ENCODE data around the gene MRPL51.
"Not testable (repeated sequence)": the region's sequence is repeated elsewhere in the genome, so short reads cannot be mapped to it uniquely, and the experiment has no call there.

MRPL51 gene

DNA sequence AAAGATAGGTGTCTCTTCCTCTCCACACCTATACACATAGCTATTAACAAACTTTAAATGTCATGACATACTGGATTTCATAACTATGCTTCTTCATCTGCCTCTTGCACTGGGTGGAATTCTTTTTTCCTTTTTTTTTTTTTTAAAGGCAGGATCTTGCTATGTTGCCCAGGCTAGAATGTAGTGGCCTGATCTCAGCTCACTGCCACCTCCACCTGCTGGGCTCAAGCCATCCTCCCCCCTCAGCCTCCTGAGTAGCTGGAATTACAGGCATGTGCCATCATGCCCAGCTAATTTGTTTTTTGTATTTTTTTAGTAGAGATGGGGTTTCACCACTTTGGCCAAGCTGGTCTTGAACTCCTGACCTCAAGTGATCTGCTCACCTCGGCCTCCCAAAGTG lies 4.8 kb downstream of the MRPL51 start:
- DNase-seq (ENCODE audit: low spot score): no peak

DNA sequence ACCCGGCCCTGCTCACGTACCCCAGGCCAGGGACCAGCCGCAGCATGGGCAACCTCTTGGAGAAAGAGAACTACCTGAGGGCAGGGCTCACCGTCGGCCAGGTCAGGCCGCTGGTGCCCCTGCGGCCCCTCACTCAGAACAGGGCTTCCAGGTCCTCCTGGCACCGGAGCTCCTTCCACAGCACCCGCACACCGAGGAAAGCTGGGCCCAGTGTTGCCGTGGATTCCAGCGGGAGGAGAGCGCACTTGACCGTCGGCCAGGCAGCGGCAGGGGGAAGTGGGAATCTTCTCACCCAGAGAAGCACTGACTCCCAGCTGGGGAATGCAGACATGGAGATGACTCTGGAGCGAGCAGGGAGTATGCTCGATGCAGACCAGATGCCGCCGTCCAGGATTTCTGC lies 14.6 kb downstream of the MRPL51 start:
- no peak for DNase-seq (ENCODE audit: low spot score)

DNA sequence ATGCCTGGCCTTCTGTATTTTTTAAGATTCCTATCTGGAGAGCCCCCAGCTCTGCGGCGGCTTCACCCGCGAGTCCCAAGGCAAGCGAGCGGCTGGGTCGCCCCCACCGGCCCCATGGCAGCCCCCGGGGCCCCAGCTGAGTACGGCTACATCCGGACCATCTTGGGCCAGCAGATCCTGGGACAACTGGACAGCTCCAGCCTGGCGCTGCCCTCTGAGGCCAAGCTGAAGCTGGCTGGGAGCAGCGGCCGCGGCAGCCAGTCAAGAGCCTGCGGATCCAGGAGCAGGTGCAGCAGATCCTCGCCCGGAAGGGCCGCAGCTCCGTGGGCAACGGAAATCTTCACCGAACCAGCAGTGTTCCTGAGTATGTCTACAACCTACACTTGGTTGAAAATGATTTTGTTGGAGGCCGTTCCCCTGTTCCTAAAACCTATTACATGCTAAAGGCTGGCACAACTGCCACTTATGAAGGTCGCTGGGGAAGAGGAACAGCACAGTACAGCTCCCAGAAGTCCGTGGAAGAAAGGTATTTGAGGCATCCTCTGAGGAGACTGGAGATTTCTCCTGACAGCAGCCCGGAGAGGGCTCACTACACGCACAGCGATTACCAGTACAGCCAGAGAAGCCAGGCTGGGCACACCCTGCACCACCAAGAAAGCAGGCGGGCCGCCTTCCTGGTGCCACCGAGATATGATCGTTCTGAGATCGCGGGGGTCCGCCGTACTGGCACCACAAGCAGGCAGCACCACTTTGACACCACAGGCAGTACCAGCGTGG lies 15.3 kb downstream of the MRPL51 start:
- DNase-seq (ENCODE audit: low spot score): not testable (repeated sequence)

DNA sequence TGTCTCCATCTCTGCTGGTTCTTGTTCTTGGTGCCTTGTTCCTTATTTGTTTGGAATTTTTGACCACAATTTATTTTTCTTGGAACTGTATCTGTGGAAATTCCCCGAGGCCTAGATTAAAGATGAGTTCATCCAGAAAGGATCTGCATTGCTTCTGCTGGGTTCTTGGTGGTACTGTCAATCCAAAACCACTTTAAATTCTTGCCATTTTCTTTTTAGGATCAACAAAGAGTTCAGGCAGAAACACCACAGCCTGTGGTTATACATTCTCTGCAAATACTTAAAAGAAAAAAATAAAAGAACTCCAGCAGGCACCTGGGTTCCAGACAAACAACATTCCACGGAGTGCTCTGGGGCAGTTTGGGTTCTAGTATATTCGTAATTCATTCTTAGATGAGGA lies 16.6 kb downstream of the MRPL51 start:
- DNase-seq (ENCODE audit: low spot score): no peak

DNA sequence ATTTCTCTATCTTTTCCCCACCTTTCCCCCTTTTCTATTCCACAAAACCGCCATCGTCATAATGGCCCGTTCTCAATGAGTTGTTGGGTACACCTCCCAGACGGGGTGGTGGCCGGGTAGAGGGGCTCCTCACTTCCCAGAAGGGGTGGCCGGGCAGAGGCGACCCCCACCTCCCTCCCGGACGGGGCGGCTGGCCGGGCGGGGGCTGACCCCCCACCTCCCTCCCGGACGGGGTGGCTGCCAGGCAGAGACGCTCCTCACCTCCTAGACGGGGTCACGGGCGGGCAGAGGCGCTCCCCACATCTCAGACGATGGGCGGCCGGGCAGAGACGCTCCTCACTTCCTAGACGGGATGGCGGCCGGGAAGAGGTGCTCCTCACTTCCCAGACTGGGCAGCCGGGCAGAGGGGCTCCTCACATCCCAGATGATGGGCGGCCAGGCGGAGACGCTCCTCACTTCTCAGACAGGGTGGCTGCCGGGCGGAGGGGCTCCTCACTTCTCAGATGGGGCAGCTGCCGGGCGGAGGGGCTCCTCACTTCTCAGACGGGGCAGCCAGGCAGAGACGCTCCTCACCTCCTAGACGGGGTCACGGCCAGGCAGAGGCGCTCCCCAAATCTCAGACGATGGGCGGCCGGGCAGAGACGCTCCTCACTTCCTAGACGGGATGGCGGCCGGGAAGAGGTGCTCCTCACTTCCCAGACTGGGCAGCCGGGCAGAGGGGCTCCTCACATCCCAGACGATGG lies 17.7 kb downstream of the MRPL51 start:
- DNase-seq (ENCODE audit: low spot score): not testable (repeated sequence)

DNA sequence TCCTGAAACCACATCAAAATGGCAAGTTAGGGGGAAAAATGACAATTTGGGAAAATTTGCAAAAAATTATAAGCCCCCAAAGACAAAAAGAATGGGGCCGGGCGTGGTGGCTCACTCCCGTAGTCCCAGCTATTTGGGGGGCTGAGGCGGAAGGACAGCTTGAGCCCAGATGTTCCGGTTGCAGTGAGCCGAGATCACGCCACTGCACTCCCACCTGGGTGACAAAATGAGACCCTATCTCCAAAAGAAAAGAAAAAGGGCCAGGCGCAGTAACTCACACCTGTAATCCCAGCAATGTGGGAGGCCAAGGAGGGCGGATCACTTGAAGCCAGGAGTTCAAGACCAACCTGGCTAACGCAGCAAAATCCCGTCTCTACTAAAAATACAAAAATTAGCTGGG lies 20.6 kb downstream of the MRPL51 start:
- no peak for DNase-seq (ENCODE audit: low spot score)

DNA sequence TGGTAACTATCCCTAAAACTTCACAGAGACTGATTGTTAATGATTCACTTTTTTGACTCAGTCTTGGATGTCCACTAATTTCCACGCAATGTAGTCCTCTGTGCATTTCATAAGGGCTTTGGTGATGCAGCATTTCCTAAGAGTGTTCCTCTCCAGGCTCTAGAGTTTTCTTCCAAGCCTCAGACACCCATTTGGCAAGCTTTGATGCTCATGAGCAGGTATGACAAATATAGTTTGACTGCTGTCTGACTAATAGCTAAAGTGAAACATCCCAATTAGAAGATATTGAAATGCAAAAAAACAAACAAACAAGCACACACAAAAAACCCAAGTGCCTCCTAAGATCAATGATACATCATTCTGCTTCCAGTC lies 21.1 kb downstream of the MRPL51 start:
- DNase-seq (ENCODE audit: low spot score): no peak

DNA sequence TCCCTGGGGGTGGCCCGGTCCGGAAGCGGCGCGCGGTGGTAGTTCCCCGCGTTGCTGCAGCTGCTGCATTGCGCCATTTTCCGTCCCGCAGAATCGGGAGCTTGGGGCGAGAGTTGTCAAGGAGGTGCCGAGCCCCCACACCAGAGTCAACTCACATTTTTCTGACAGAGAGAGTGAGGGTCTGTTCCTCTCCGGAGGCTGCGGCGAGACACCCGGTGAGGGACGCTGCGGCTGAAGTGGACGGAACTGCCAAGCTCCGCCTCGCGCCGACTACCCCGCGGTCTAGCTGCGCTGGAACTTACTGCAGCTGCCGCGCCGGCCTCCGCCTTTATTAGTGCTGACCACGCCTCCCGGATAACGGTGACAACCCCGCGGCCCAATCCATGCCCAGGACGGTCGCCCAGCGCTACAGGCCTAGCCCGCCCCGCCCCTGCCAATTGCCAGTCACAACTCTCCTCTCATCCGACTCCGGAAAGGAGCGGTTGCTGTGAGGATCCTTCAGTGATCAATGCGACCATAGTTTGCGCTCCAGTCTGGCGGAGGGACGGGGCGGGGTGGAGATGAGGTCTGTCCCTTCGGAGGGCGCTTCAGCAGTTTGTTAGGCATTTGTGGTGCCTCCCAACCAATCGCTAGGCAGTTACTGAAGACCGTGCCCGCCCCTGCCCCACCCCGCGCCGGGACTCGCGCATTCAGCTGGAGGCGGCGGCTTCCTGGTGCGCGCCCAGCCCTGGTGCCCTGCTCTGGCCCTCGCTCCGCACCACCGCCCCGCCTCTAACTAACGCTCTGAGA lies 22.5 kb downstream of the MRPL51 start, which contains the start of gene VAMP1:
VAMP1 (minus strand) TSS at position 303 of the 789 bp plus-strand sequence; CDS start at position 157, 146 bp downstream.
- peak; percentile 99 for DNase-seq (ENCODE audit: low spot score)

DNA sequence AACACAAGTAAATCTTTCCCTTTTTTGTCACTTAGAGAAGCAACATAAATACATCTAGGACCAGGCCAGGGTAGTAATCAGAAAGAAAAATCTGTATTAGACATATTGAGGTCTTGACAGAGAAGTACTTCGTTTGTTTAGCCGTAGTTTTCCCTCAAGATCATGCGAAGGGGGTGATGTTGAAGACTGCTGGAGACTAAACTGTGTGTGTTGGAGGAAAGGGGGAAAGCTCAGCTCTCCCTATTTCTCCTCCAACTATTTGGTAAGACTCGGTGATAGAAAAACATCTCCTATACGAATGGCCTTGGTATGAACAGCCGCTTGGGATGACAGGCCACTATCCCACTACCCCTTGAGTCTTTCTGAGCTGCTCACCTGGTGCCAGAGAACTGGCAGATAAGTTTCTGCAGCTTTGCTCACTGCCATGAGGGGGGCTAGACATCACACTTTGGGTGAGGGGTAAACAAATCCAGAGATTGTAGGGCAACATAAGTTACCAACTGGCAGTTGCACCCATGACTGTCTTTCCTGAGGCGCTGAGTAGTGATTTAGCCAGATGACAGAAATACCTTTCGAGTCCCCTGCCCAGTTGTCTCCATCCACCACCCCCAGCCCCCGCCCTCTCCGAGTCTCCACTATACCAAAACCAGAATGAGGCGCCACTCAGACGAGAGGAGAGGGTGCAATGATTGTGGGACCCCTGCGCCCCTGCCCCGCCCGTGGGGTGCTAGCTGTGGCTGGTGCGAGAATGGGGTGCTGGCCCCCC lies 23.3 kb downstream of the MRPL51 start:
- peak; percentile 20 for DNase-seq (ENCODE audit: low spot score)

DNA sequence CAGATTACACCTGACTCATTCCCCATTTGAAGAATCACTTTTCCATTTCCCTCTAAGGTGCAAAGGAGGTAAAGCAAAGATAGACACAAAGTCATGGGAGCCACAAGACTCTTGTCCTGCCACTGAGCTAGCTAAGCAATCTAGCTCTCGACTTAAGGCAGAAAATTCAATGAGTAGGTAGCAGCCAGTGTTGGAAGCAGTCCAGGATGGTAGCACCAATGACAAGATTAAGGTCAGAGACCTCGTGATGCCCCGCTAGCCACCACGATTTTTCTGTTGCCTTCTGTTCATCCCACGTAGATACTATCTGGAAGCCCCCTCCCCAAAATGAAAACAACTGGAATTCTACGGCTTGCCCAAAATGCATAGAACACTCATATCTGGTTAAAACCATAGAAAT lies 24.0 kb downstream of the MRPL51 start:
- DNase-seq (ENCODE audit: low spot score): no peak

DNA sequence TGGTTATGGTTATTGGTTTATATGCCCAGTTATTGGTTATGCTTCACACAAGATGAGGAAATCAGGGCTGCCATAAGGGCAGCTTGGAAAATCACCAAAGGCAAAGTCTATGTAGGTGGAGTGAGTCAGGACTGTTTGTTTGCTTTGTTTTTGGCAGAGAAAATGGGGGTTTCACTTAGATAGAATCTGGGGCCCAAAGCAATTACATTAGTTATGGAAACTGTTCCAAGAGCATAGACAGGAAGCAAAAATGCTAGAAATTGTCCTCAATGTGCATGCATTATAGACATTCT lies 24.8 kb downstream of the MRPL51 start:
- DNase-seq (ENCODE audit: low spot score): no peak

DNA sequence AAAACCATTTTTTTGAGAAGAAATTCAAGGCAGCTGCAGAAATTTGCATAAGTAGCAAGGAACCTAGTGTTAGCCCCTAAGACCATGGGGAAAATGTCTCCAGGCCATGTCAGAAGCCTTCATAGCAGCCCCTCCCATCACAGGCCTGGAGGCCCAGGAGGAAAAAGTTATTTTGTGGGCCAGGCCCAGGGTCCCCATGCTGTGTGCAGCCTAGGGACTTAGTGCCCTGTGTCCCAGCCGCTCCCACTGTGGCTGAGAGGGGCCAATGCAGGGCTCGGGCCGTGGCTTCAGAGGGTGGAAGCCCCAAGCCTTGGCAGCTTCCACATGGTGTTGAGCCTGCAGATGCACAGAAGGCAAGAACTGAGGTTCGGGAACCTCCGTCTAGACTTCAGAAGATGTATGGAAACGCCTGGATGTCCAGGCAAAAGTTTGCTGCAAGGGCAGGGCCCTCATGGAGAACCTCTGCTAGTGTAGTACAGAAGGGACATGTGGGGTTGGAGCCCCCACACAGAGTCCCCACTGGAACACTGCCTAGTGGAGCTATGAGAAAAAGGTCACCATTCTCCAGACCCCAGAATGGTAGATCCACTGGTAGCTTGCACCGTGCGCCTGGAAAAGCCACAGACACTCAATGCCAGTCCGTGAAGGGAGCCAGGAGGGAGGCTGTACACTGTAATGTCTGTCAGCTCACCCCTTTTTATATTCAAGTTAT lies 25.3 kb downstream of the MRPL51 start:
- DNase-seq (ENCODE audit: low spot score): not testable (repeated sequence)

DNA sequence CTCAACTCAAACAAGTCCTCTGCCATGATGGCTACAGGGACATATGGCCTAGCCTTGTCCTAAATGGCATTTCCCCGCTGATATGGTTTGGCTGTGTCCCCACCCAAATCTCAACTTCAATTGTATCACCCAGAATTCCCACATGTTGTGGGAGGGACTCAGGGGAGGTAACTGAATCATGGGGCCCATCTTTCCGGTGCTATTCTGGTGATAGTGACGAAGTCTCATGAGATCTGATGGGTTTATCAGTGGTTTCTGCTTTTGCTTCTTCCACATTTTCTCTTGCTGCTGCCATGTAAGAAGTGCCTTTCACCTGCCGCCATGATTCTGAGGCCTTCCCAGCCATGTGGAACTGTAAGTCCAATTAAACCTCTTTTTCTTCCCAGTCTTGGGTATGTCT lies 26.3 kb downstream of the MRPL51 start:
- not testable (repeated sequence) for DNase-seq (ENCODE audit: low spot score)

DNA sequence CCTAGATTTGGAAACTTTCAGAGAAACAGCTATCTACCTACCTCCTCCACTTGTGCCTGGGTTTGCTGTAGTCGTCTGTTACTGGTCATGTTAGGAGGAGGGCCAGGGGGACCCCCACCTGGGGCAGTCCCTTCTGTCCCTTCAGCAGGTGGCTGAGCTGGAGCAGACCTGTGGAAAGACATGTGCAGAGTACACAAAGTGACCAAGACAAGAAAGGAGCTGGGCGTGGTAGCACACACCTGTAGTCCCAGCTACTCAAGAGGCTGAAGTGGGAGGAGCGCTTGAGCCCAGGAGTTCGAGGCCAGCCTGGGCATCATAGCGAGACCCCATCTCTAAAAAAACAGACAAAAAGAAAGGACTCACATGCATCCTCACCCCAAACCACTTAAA lies 26.9 kb downstream of the MRPL51 start:
- DNase-seq (ENCODE audit: low spot score): no peak

DNA sequence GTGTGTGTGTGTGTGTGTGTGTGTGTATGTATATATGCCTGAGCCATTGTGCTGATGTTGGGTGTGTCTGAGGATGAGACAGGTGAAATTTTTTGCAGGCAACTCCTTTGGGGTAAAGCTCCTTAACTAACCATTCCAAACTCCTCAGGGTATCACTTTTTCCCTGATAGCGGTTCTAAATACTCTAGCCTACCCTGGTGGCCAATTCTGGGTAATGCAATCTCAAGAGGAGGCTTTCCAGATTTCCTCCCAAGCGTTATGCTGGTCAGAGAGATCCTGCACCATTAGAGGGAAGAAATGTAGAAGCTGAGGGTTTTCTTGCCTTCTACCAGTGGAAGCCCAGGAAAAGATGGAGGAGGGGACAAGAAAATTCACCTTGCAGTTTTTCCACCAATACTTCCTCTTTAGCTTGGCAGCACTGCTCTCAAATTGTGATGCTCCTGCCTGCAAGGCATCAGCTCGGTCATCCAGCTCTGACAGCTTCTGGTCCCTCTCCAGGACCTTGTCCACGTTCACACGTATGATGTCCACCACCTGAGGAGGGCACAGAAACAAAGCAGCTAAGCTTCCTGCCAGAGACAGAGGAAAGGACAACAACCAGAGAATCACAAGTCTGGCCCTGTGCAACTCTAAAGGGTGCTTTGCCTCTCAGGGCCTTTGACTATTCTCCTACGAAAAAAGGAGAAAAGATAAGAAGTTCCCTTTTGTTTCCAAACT lies 27.4 kb downstream of the MRPL51 start:
- DNase-seq (ENCODE audit: low spot score): peak; percentile 71

DNA sequence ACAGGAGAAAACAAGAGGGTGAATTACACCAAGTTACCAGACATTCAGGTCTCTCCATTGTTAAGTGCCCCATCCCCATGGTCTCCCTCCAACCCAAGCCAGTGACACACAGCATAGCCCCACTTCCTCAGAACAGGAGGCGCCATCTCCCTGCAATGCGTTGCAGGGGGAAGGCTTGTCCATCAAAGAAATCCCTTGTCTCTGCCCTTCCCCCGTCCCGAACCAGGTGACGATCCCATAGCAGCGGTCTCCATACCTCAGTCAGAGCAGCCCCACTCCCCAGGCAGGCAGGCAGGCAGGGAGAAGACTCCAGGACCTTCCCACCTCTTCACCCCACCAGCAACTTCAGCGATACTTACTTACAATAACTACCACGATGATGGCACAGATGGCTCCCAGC lies 28.5 kb downstream of the MRPL51 start:
- no peak for DNase-seq (ENCODE audit: low spot score)

DNA sequence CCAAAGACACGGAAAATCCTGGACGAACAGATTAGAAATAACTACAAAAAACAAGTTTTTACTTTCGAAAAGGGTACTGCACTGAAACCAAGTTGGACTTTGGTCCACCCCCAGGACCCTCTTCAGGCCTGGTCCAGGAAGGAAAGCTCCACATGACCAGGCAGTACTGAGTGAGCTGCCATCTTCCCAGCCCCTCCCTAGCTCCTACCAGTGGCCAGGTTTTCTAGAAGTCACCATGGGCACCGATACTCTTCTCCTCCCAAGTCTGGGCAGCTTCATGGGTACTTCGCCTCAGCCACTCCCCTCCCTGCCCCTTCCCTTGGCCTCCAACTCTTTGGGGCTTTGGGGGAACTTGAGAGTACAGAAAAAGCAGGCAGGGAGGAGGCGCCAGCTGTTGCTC lies 29.2 kb downstream of the MRPL51 start:
- DNase-seq (ENCODE audit: low spot score): no peak

DNA sequence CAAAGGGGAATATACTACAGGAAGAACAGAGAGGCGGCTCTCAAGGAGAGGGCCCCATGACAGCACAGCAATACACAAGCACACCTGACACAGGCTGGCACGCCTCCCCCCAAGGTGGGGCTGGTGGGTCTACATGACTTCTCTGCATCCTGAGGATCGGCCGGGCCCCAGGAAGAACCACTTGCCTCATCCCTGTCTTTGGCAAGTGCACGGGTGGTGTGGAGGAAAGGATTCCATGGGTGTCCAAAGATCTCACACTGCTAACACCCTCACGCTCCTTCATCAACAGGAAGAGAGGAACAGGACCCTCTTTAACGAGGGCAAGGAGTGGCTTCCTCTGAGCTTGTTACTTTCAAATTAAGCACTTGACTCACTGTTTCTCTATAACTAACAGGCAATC lies 29.8 kb downstream of the MRPL51 start:
- no peak for DNase-seq (ENCODE audit: low spot score)

DNA sequence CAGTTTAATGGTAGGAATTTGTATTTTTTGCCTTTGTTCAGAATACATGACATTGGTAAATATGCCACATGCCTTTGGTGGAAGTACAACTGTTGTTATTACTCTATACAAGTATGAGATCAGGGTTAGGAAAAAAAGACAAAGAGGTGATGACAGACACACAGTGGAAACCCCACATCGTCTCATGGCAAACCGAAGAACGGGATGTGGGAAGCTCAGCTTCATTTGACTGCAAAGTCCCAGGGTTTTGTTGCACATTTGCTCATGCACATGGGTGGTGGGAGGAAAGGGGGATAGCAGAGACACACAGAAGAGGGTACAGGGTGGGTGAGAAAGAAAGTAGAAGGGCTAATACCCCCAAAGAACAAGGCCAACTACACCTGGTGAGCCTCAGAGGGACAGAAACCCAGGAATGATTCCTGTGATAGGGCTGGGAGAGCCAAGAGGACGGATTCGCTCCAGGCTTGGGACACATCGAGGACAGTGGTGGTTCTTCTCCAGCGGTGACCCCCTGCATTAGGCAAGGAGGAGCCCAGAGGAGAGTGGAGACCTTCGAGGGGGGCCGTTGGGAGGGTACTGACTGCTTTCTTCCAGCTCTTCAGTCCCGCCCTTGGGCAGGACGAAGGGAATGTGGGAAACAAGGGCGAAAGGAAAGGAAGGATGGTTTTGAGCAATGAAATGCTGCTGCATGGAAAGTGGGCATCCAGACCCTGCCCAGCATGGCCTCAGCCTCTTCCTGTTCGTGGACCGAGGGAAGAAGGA lies 30.6 kb downstream of the MRPL51 start:
- no peak for DNase-seq (ENCODE audit: low spot score)
